CD4-positive, alpha-beta T cell treated with Interleukin-17A for 4 hours (primary cell): Measurements from ENCODE around the gene RSPH10B.
"Not testable (repeated sequence)": the region's sequence is repeated elsewhere in the genome, so short reads cannot be mapped to it uniquely, and the experiment has no call there.

ENCODE experiments used
- DNase-seq: peaks from one replicate; pipeline ENCODE4 v3.0.0-alpha.2; 2020; ENCODE audit warnings: mixed read lengths

The RSPH10B gene

GRCh38 chr7:5970347-5970911 is at the start of gene RSPH10B:
Gene RSPH10B (minus strand): TSS chr7:5970689. CDS start chr7:5967116, 3,573 bp downstream.
- DNase-seq = not testable (repeated sequence)

GRCh38 chr7:6016653-6016966 is 46.1 kb upstream of the RSPH10B start:
- no peak for DNase-seq

GRCh38 chr7:6015917-6016652 is 45.6 kb upstream of the RSPH10B start:
- no peak for DNase-seq

GRCh38 chr7:6012355-6013104 is 42.0 kb upstream of the RSPH10B start:
- no peak for DNase-seq

GRCh38 chr7:6011541-6011940 is 41.1 kb upstream of the RSPH10B start:
- no peak for DNase-seq

GRCh38 chr7:6010370-6010769 is 39.9 kb upstream of the RSPH10B start:
- DNase-seq = not testable (repeated sequence)

- DNase-seq = peak; percentile 95
Observed at GRCh38 chr7:6008668-6009611, 38.5 kb upstream of the RSPH10B start, which contains the start of the genes AIMP2 and PMS2. Gene AIMP2 (plus strand): TSS chr7:6009272. CDS start chr7:6009364, 92 bp downstream. Gene PMS2 (minus strand): TSS chr7:6009049. CDS start chr7:6009019, 30 bp downstream.

- not testable (repeated sequence) for DNase-seq
Observed at GRCh38 chr7:6007835-6008590, 37.5 kb upstream of the RSPH10B start.

GRCh38 chr7:6007386-6007785 is 36.9 kb upstream of the RSPH10B start:
- DNase-seq = no peak

- peak; percentile 66 for DNase-seq
Observed at GRCh38 chr7:5997210-5997808, 26.8 kb upstream of the RSPH10B start.

- DNase-seq = not testable (repeated sequence)
Observed at GRCh38 chr7:5987061-5987460, 16.6 kb upstream of the RSPH10B start.

GRCh38 chr7:5979680-5980314 is 9.3 kb upstream of the RSPH10B start:
- DNase-seq = not testable (repeated sequence)

GRCh38 chr7:5973580-5973979 is 3.1 kb upstream of the RSPH10B start:
- DNase-seq = not testable (repeated sequence)

GRCh38 chr7:5963810-5964209 is 6.7 kb downstream of the RSPH10B start:
- DNase-seq = not testable (repeated sequence)

GRCh38 chr7:5963205-5963604 is 7.3 kb downstream of the RSPH10B start:
- not testable (repeated sequence) for DNase-seq

GRCh38 chr7:5934945-5935450 is 35.5 kb downstream of the RSPH10B start:
- not testable (repeated sequence) for DNase-seq

- not testable (repeated sequence) for DNase-seq
Observed at GRCh38 chr7:5931905-5932644, 38.4 kb downstream of the RSPH10B start.

- not testable (repeated sequence) for DNase-seq
Observed at GRCh38 chr7:5931250-5931649, 39.2 kb downstream of the RSPH10B start.

- DNase-seq = not testable (repeated sequence)
Observed at GRCh38 chr7:5930290-5930689, 40.2 kb downstream of the RSPH10B start.
